ENCODE data around the gene MMP28.
A peak's percentile ranks its signal among the peaks of the same experiment; 100 is the strongest.

MMP28 gene

GRCh38 chr17:35808240-35808961 lies 13.0 kb upstream of the MMP28 start:
- POLR2A ChIA-PET: interaction anchor here (0.7 to 5.0 kb wide), 38 partner anchors 10 to 702 kb away, joined by 3 to 109 read pairs (median 5); partner anchors contain the start of genes C17orf50, GAS2L2, MMP28 and PEX12

GRCh38 chr17:35807371-35808144 lies 12.1 kb upstream of the MMP28 start:
- ChIA-PET POLR2A (interaction anchor here (0.8 to 5.0 kb wide), 12 partner anchors 11 to 229 kb away, joined by 3 to 109 read pairs (median 18); partner anchors contain the start of genes C17orf50, MMP28 and PEX12), CTCF (interaction anchor here (0.6 to 3.0 kb wide), 2 partner anchors 43 to 194 kb away, joined by 3 to 54 read pairs; no protein-coding TSS in a partner anchor)
- DNase-seq (ENCODE audit: extremely low spot score): no peak
- TF ChIP-seq BHLHE40 (IDR thresholded peaks at IDR 0.05; ENCODE audit: borderline replicate concordance): no peak
- TF ChIP-seq SUZ12 (IDR thresholded peaks at IDR 0.05): no peak
- no peak for TF ChIP-seq ARNT (IDR thresholded peaks at IDR 0.05)
- no peak for TF ChIP-seq L3MBTL2 (conservative IDR thresholded peaks at IDR 0.05)
- TF ChIP-seq ZNF384 (IDR thresholded peaks at IDR 0.05): no peak
- TF ChIP-seq FOXA1 (IDR thresholded peaks at IDR 0.05): no peak

More at GRCh38 chr17:35808240-35808961, 13.0 kb upstream of the MMP28 start:
- no peak for DNase-seq (ENCODE audit: extremely low spot score)
- CTCF ChIA-PET: interaction anchor here (0.6 to 3.0 kb wide), 7 partner anchors 12 to 893 kb away, joined by 3 to 54 read pairs (median 4); no protein-coding TSS in a partner anchor
- TF ChIP-seq NFRKB (IDR thresholded peaks at IDR 0.05) (no peak), TARDBP (IDR thresholded peaks at IDR 0.05) (no peak), FOXM1 (IDR thresholded peaks at IDR 0.05; ENCODE audit: borderline replicate concordance) (no peak), CTBP1 (IDR thresholded peaks at IDR 0.05; ENCODE audit: borderline replicate concordance) (no peak), LEF1 (IDR thresholded peaks at IDR 0.05; ENCODE audit: borderline replicate concordance) (no peak), FOXK2 (IDR thresholded peaks at IDR 0.05) (no peak), SP1 (IDR thresholded peaks at IDR 0.05) (no peak), SUZ12 (IDR thresholded peaks at IDR 0.05) (no peak), HDGF (IDR thresholded peaks at IDR 0.05; ENCODE audit: borderline replicate concordance) (no peak), FOXA1 (IDR thresholded peaks at IDR 0.05) (no peak), ZNF384 (IDR thresholded peaks at IDR 0.05) (no peak), PKNOX1 (IDR thresholded peaks at IDR 0.05) (no peak), ARNT (IDR thresholded peaks at IDR 0.05) (no peak), ELF4 (IDR thresholded peaks at IDR 0.05) (no peak), L3MBTL2 (conservative IDR thresholded peaks at IDR 0.05) (no peak)

GRCh38 chr17:35804658-35805192 lies 9.3 kb upstream of the MMP28 start:
- CTCF ChIA-PET: interaction anchor here (0.6 to 2.5 kb wide), 8 partner anchors 8 to 116 kb away, joined by 3 to 29 read pairs (median 4); no protein-coding TSS in a partner anchor
- DNase-seq (ENCODE audit: extremely low spot score): peak; percentile 65
- POLR2A ChIA-PET: interaction anchor here (3.1 kb wide), 1 partner anchor 40 kb away, joined by 12 read pairs; no protein-coding TSS in a partner anchor
- TF ChIP-seq NFRKB (IDR thresholded peaks at IDR 0.05) (no peak), ZNF384 (IDR thresholded peaks at IDR 0.05) (peak; percentile 94)

GRCh38 chr17:35801583-35802224 lies 6.3 kb upstream of the MMP28 start:
- CTCF ChIA-PET: interaction anchor here (1.2 kb wide), 1 partner anchor 37 kb away, joined by 6 read pairs; no protein-coding TSS in a partner anchor
- TF ChIP-seq HDGF (IDR thresholded peaks at IDR 0.05; ENCODE audit: borderline replicate concordance): no peak
- DNase-seq (ENCODE audit: extremely low spot score): no peak
- POLR2A ChIA-PET: no interaction called here

GRCh38 chr17:35799942-35800341 lies 4.5 kb upstream of the MMP28 start:
- POLR2A ChIA-PET: interaction anchor here (2.7 to 10.1 kb wide), 2 partner anchors 9 to 36 kb away, joined by 11 to 109 read pairs; partner anchors contain the start of gene TAF15
- DNase-seq (ENCODE audit: extremely low spot score): no peak
- no peak for TF ChIP-seq L3MBTL2 (conservative IDR thresholded peaks at IDR 0.05)
- TF ChIP-seq TARDBP (IDR thresholded peaks at IDR 0.05): no peak
- TF ChIP-seq LEF1 (IDR thresholded peaks at IDR 0.05; ENCODE audit: borderline replicate concordance): no peak
- no peak for TF ChIP-seq FOXK2 (IDR thresholded peaks at IDR 0.05)
- no peak for TF ChIP-seq ZNF384 (IDR thresholded peaks at IDR 0.05)
- no peak for TF ChIP-seq ARNT (IDR thresholded peaks at IDR 0.05)
- TF ChIP-seq SUZ12 (IDR thresholded peaks at IDR 0.05): no peak
- no peak for TF ChIP-seq BHLHE40 (IDR thresholded peaks at IDR 0.05; ENCODE audit: borderline replicate concordance)
- no peak for TF ChIP-seq PKNOX1 (IDR thresholded peaks at IDR 0.05)
- TF ChIP-seq SP1 (IDR thresholded peaks at IDR 0.05): no peak
- TF ChIP-seq FOXM1 (IDR thresholded peaks at IDR 0.05; ENCODE audit: borderline replicate concordance): no peak
- no peak for TF ChIP-seq FOXA1 (IDR thresholded peaks at IDR 0.05)
- TF ChIP-seq NFRKB (IDR thresholded peaks at IDR 0.05): no peak
- TF ChIP-seq HDGF (IDR thresholded peaks at IDR 0.05; ENCODE audit: borderline replicate concordance): no peak
- no peak for TF ChIP-seq CTBP1 (IDR thresholded peaks at IDR 0.05; ENCODE audit: borderline replicate concordance)
- no peak for TF ChIP-seq ELF4 (IDR thresholded peaks at IDR 0.05)
- CTCF ChIA-PET: interaction anchor here (2.1 kb wide), 1 partner anchor 36 kb away, joined by 6 read pairs; no protein-coding TSS in a partner anchor

GRCh38 chr17:35797918-35798317 lies 2.5 kb upstream of the MMP28 start:
- POLR2A ChIA-PET: interaction anchor here (2.7 to 10.1 kb wide), 2 partner anchors 11 to 34 kb away, joined by 11 to 109 read pairs; partner anchors contain the start of gene TAF15

More at GRCh38 chr17:35797918-35798317, 2.5 kb upstream of the MMP28 start:
- TF ChIP-seq ELF4 (IDR thresholded peaks at IDR 0.05) (no peak), FOXK2 (IDR thresholded peaks at IDR 0.05) (no peak), FOXM1 (IDR thresholded peaks at IDR 0.05; ENCODE audit: borderline replicate concordance) (no peak), NFRKB (IDR thresholded peaks at IDR 0.05) (no peak), L3MBTL2 (conservative IDR thresholded peaks at IDR 0.05) (no peak), HDGF (IDR thresholded peaks at IDR 0.05; ENCODE audit: borderline replicate concordance) (no peak), BHLHE40 (IDR thresholded peaks at IDR 0.05; ENCODE audit: borderline replicate concordance) (no peak), CTBP1 (IDR thresholded peaks at IDR 0.05; ENCODE audit: borderline replicate concordance) (no peak), SUZ12 (IDR thresholded peaks at IDR 0.05) (no peak), LEF1 (IDR thresholded peaks at IDR 0.05; ENCODE audit: borderline replicate concordance) (no peak), FOXA1 (IDR thresholded peaks at IDR 0.05) (no peak), PKNOX1 (IDR thresholded peaks at IDR 0.05) (no peak)
- CTCF ChIA-PET: interaction anchor here (0.8 to 2.1 kb wide), 3 partner anchors 28 to 34 kb away, joined by 3 to 6 read pairs (median 6); no protein-coding TSS in a partner anchor
- no peak for DNase-seq (ENCODE audit: extremely low spot score)
